ENCODE data around the gene DKK1.
"Not testable (repeated sequence)": the region's sequence is repeated elsewhere in the genome, so short reads cannot be mapped to it uniquely, and the experiment has no call there.

The DKK1 gene

DNA sequence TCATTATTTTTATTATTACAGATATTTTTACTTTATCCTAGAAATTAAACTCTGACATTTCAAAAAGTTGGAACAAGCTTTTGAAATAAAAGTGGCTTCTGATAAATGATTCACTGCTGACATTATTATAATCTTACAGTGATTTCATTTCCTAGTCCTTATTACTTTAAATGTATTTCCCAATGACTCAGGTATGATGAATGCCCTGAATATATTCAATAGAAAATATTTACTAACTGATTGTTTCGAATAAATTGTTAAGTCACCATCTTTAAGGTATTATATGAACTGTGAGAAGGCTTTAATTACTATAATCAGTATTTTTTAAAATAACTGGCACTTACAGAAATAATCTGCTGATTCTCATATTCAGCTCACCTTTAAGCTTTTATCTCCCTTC, 21.6 kb downstream of the DKK1 start:
- no peaks in the 10 kb centered on the region for H3K36me3 Mint-ChIP-seq
- H3K27me3 Mint-ChIP-seq, result peaks cover 2% of the 10 kb centered on the region
- H3K4me3 Mint-ChIP-seq, result no peak overlapping the region
- no peaks in the 10 kb centered on the region for H3K9me3 Mint-ChIP-seq
- no peak overlapping the region for H3K27ac Mint-ChIP-seq
- H3K4me1 Mint-ChIP-seq, result no peaks in the 10 kb centered on the region

DNA sequence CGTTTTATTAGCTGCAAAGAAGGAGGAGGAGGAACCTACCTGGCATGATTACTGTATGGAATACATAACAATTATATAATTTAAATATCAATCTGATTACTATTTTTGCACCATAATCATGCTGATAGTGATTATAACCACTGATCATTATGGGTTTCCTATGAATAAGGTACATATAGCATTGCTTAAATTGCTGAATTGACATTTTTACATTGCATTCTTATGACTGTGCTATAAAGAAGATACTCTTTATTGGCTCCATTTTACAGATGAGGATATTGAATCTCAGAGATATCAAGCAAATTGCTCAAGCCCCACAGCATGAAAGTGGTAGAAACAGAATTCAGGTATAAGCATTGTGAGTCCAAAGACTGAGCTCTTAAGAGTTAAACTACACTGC, 23.1 kb downstream of the DKK1 start:
- no peak overlapping the region for H3K4me3 Mint-ChIP-seq
- H3K27ac Mint-ChIP-seq, result no peak overlapping the region
- no peaks in the 10 kb centered on the region for H3K36me3 Mint-ChIP-seq
- H3K4me1 Mint-ChIP-seq, result no peaks in the 10 kb centered on the region
- no peaks in the 10 kb centered on the region for H3K9me3 Mint-ChIP-seq
- peaks cover under 1% of the 10 kb centered on the region for H3K27me3 Mint-ChIP-seq

DNA sequence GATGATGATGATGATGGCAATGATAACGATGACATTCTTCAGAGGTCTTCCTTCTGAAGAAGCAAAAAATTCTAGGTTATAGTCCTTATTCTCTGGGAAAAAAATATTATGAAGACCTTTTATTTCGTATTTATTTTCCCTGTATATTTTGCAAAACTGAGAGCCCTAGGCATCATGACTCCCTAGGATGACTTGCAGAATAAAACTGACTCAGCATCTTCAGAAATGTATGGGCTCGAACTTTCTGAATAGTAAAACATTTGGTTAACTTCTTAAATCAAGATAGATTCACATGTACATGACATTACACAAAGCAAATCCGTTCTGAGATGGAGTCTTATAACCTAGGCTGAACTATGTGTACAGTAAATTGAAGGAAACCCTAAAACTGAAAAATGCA, 29.4 kb downstream of the DKK1 start:
- Mint-ChIP-seq H3K9me3 (no peaks in the 10 kb centered on the region), H3K36me3 (no peaks in the 10 kb centered on the region), H3K27ac (no peak overlapping the region), H3K4me3 (no peak overlapping the region), H3K4me1 (no peaks in the 10 kb centered on the region), H3K27me3 (no peaks in the 10 kb centered on the region)

DNA sequence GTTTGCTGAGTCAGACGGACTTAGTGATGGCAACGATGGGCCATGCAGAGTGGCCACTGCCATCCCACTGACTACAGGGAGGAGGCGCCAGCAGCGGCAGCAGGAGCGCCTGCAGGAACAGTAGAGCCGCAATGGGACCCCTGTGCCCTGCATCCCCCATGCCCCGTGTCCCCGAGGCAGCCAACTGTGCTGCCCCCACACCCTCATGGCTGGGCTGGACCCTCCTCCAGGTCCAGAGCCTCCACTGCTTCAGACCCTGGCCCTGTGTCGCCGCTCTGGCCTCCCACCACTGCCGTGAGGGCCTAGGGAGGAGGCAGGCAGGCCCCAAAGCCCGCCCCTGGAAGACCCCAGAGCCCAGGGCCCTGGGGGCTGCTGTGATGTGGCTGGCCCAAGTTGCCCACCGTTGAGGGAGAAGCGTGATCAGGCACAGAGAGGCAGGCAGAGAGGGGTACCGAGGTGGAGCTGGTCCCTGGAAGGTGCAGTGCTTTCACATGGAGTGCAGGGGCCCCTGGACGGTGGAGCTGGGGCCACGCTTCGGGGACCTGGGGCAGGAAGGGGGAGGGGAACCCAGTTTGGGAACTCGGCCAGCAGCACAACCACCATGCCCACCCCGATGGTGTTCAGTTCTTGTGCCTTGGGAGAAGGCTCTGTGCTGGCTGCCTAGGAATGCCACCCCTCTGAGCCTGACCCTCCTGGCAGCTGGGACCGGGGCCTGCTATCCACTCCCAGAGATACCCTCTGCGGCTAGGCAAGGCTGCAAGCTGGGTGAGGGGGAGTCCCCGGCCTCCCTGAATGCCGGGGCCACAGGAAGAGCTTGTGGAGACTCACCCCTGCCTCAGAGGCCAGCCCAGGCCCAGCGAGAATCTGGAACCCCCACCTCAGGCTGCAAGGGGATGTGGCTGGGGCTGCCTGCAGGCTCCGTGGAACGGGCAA, 32.6 kb downstream of the DKK1 start:
- Mint-ChIP-seq H3K27ac (no peak overlapping the region), H3K4me3 (no peak overlapping the region), H3K9me3 (no peaks in the 10 kb centered on the region), H3K4me1 (no peaks in the 10 kb centered on the region), H3K36me3 (no peaks in the 10 kb centered on the region), H3K27me3 (no peaks in the 10 kb centered on the region)

DNA sequence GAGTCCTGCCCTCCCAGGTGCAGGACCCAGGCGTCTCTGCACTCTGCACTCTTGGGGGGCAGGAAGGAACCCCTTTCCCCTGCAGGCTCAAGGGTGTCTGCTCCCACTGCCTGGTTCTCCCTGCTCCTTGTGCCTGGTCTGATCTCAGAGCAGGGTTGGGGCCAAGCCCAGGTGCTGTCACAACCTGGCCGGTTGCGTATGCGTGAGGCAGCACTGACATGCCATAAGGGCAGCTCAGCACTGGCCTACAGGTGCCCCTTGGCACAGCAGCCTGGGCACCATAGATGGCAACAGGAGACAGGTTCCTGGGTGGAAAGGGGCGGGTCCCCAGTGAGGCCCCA, 33.2 kb downstream of the DKK1 start:
- no peaks in the 10 kb centered on the region for H3K9me3 Mint-ChIP-seq
- H3K27me3 Mint-ChIP-seq, result no peaks in the 10 kb centered on the region
- no peaks in the 10 kb centered on the region for H3K4me1 Mint-ChIP-seq
- H3K27ac Mint-ChIP-seq, result no peak overlapping the region
- no peak overlapping the region for H3K4me3 Mint-ChIP-seq
- H3K36me3 Mint-ChIP-seq, result no peaks in the 10 kb centered on the region

DNA sequence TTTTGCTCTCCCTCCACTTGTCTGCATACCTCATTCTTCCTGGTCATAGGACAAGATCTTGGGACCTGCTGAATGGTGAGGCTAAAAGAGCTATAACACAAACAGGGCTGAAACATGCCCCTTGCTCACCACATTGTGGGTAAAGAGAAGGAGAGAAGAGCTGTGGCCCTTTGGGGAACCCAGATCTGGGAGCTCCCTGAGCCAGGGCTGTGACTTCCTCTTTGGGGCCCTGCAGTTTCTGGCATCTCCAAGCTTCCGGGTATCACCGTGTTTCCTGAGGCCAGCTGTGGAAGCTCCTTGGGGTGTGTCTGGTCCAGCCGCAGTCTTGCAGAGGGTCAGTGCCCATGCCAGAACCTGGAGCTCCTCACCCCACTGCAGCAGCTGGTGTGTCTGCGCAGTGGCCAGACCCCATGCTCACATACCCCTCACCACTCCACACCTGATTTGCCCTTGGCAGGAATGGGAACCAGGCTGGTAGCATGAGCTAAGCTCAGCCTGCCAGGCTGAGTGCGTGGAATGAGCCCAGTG, 34.0 kb downstream of the DKK1 start:
- no peak overlapping the region for H3K27ac Mint-ChIP-seq
- H3K36me3 Mint-ChIP-seq, result no peaks in the 10 kb centered on the region
- no peaks in the 10 kb centered on the region for H3K9me3 Mint-ChIP-seq
- no peak overlapping the region for H3K4me3 Mint-ChIP-seq
- no peaks in the 10 kb centered on the region for H3K27me3 Mint-ChIP-seq
- H3K4me1 Mint-ChIP-seq, result no peaks in the 10 kb centered on the region

DNA sequence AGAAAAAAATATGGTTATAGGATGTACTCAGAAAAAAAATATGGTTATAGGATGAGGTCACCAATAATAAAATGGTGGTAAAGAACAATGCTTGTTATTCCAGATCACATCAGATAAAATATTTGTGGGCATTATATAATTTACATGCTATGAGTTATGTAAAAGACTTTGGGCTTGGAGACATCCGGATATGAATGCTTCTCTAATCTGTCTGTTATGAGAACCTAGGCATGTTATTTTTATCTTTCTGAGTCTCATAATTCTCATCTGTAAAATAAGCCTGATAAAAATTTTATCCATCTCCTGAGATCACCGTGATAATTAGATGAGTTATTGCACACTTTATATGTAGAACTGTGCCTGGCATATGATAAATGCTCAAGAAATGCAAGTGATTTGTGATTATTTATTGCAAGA, 37.8 kb downstream of the DKK1 start:
- Mint-ChIP-seq H3K27ac (no peak overlapping the region), H3K9me3 (no peaks in the 10 kb centered on the region), H3K36me3 (no peaks in the 10 kb centered on the region), H3K4me1 (no peaks in the 10 kb centered on the region), H3K4me3 (no peak overlapping the region), H3K27me3 (peaks cover under 1% of the 10 kb centered on the region)

DNA sequence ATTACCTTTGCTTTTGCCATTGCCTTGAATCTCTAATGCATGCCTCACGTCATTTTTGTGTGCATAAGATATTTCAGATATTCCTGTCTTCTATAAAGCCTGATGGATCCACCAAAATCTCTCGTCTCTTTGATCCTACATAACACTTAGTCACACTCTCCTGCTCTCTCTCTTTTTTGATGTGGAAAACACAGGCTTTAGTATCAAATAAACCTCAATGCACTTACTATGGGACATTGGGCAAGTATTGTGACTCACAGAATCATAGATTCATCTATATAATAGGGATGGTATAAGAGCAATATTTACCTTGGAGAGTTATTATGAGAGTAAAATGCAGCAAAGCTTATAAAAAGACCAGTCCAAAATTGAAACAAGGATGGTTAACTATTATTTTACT, 39.1 kb downstream of the DKK1 start:
- H3K4me1 Mint-ChIP-seq, result no peaks in the 10 kb centered on the region
- no peak overlapping the region for H3K4me3 Mint-ChIP-seq
- no peaks in the 10 kb centered on the region for H3K36me3 Mint-ChIP-seq
- H3K27me3 Mint-ChIP-seq, result peaks cover 1% of the 10 kb centered on the region
- no peak overlapping the region for H3K27ac Mint-ChIP-seq
- H3K9me3 Mint-ChIP-seq, result no peaks in the 10 kb centered on the region

DNA sequence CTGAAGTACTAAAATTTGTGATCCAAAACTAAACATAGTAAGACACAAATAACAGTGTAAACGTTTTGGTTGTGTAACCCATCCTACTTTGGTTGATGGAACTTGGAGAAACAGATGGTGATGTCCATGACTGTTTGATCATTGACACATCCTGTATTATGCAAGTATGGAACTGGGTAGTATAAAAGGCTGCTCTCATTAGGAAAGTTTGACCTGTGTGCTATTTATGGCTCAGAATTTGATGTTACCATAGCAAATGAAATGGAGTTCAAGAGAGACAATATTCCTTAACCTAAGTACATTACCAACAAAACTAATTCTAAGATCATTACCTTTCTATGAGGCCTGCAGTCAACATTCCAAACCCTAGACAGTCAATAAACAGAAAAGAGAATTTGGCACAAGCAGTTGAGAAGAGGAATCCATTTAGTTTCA, 39.9 kb downstream of the DKK1 start:
- H3K9me3 Mint-ChIP-seq, result no peaks in the 10 kb centered on the region
- H3K36me3 Mint-ChIP-seq, result no peaks in the 10 kb centered on the region
- peaks cover 1% of the 10 kb centered on the region for H3K27me3 Mint-ChIP-seq
- no peak overlapping the region for H3K27ac Mint-ChIP-seq
- H3K4me3 Mint-ChIP-seq, result no peak overlapping the region
- no peaks in the 10 kb centered on the region for H3K4me1 Mint-ChIP-seq

DNA sequence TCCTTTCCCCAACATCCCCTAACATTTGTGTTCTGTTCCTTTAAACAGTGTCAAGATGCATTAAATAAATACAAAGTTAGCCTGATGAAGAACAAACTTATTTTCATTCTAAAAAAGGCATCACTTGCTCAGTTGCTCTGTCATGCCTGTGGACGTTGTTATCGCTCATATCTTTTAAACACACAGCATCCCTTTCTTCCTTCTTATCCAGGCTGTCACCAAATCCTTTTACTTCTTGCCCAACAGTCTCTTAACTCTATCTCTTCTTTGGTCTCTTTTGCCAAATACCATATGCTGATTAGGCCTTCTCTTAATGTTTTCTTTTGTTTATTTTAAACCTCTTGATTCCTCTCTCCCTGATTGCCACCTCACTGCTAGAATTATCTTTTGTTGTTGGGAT, 43.9 kb downstream of the DKK1 start:
- Mint-ChIP-seq H3K4me1 (no peaks in the 10 kb centered on the region), H3K36me3 (no peaks in the 10 kb centered on the region), H3K27me3 (peaks cover 1% of the 10 kb centered on the region), H3K27ac (no peak overlapping the region), H3K4me3 (no peak overlapping the region), H3K9me3 (no peaks in the 10 kb centered on the region)

DNA sequence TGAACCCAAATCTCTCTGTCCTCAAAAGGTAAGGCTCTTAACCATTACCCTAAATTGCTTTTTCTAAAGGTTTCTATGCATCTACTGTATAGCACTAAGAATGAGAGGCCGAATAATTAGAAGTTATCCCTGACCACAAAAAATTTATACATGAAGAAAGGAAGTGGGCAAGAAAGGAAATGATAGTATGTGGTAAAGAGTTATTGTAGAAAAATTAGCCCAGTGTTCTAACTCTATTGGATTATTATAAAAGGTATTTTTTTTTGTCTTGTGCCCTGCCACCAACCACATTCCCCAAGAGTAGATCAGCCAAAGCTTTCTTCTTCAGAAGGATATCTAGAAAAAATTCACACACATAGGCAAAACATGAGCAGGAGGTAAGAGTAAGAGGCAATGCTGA, 45.4 kb downstream of the DKK1 start:
- Mint-ChIP-seq H3K36me3 (no peaks in the 10 kb centered on the region), H3K4me1 (no peaks in the 10 kb centered on the region), H3K27me3 (peaks cover 1% of the 10 kb centered on the region), H3K4me3 (no peak overlapping the region), H3K27ac (no peak overlapping the region), H3K9me3 (no peaks in the 10 kb centered on the region)

DNA sequence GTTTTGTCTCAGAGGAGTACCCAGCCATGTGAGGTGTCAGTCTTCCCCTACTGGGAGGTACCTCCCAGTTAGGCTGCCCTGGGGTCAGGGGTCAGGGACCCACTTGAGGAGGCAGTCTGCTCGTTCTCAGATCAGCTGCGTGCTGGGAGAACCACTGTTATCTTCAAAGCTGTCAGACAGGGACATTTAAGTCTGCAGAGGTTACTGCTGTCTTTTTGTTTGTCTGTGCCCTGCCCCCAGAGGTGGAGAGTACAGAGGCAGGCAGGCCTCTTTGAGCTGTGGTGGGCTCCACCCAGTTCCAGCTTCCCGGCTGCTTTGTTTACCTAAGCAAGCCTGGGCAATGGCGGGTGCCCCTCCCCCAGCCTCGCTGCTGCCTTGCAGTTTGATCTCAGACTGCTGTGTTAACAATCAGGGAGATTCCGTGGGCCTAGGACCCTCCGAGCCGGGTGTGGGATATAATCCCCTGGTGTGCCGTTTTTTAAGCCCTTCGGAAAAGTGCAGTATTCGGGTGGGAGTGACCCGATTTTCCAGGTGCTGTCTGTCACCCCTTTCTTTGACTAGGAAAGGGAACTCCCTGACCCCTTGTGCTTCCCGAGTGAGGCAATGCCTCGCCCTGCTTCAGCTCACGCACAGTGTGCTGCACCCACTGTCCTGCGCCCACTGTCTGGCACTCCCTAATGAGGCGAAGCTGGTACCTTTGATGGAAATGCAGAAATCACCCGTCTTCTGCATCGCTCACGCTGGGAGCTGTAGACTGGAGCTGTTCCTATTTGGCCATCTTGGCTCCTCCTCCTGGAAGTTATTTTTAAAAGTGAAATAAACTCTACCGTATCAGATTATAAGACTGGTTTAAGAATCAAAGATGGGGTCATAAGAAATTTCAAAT, 51.7 kb downstream of the DKK1 start:
- H3K4me1 Mint-ChIP-seq, H3K9me3 Mint-ChIP-seq, H3K4me3 Mint-ChIP-seq, H3K27me3 Mint-ChIP-seq, H3K27ac Mint-ChIP-seq, H3K36me3 Mint-ChIP-seq: not testable (repeated sequence)

All from activated naive CD4-positive, alpha-beta T cell treated with anti-CD3 and anti-CD28 coated beads, Interleukin-2, amount 50 U/mL, for 24 hours (primary cell).